ENCODE results near the gene UCN.
"Not testable (repeated sequence)": the region's sequence is repeated elsewhere in the genome, so short reads cannot be mapped to it uniquely, and the experiment has no call there.

Gene UCN

GRCh38 chr2:27281855-27282559 lies 26.2 kb downstream of the UCN start, which contains the start of gene TRIM54:
TRIM54 (plus strand) TSS chr2:27282429; CDS start chr2:27282732, 303 bp downstream.
- DNase-seq = no peak

GRCh38 chr2:27281442-27281841 lies 26.8 kb downstream of the UCN start:
- DNase-seq = no peak

DNA sequence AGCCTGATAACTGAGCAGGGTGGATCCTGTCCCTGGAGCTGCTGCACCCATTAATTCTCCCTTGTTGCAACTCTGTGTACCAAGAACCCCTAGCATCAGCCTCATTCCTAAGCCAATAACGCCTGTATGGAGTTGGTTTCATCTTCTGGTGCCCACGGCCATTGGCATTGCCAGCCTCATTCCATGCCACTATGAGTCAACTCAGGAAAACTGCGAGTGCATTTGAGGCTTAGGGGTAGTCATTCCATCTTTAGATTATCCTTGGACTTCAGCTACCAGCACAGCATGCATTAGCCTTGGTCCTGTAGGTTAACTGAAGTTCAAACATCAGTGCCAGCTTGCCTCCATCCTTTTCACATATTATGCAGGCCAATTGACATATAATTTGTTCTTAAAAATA lies 27.4 kb downstream of the UCN start:
- no peak for DNase-seq

DNA sequence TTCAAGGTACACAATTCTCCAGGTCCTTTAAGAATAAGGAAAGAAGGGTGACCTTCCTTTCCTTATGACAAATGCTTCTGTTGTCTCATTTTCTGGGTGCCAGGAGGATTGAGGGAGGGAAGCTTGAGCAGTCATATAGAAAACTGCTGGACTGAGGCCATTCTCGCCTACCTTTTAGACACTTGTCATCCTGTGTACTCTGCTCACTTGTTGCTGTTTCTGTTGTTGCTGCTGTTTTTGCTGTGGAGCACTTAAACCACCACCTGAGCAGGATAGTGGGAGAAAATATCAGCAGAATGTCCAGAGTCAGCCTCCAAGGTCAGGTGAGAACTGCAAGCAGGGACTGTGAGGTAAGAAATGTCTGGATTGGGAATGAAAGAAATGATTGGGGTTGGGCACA lies 30.2 kb downstream of the UCN start:
- DNase-seq = no peak

DNA sequence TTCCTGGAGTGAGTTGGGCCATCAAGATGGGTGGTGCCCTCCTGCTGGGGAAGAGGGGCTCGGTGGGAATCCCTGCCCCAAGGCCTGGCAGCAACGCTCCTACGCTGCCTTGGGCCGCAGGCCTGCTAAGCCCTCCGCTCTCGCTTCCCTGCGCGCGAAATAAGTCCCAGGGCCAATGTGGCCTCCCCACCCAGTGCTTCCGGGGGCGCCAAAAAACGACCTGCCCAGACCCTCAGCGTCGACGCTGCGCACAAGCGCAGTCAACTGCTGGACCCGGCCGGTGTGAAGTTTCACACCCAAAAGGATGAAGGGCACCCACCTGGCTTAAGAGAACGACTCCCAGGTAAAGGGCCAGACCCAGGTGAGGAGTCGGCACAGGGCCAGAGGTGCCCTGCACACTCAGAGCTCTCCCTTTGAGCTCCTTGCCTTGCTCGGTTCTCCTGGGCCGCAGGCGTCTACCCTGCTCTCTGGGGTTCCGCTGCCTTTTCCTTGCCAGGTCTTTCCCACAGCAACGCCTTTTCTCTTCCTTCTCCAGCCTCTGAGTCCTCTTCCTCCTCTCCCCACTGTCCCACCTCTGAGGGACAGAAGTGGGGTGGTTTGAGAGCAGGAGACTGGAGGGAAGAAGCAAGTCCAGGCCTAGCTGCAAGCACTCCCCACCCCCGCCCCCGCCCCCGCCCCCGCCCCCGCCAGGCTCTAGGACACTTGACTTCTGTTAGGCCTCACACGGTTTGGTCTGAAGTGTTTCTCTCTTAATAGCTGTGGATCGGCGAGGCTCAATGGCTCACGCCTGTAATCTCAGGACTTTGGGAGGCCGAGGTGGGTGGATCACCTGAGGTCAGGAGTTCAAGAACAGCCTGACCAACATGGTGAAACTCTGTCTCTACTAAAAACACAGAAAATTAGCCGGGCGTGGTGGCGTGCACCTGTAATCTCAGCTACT lies 32.8 kb downstream of the UCN start, which contains the start of gene DNAJC5G:
TSS of gene DNAJC5G (plus strand) at position 223 of the 940 bp plus-strand sequence. CDS start 1,296 bp downstream, outside the sequence.
- DNase-seq = no peak

- DNase-seq = not testable (repeated sequence)
These were observed 35.4 kb downstream of the UCN start for GRCh38 chr2:27272537-27273522.

DNA sequence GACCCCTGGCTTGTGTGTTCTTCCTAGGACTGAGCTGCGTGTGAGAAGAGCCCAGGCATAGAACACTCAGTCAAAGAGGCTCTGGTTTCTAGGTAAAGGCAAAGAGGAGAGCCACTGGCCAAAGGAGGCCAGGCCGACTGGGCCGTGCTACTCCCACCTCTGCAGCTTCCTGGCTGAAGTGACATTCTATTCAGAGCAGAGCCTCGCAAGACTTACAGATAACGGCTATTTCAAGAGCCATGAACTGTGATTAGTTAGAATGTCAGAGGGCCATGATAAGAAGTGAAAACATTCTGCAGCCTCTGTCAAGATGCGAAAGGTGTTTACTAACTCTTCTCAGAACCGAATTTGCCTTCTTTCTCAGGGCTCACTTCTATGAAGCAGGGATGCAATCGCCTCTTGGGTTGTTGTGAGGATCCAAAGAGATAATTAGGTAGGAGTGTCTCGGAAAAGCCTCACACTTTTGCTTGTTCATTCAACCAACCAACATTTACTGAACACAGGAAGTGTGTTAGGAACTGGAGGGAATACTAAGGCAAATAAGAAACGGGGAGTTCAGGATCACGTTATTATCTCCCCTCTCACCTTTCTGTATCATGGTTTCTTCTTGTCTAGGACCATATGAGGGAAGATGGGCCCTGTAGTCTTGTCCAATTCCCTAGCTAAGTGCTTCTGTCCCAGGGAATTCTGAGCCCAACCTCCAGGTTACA lies 36.5 kb downstream of the UCN start:
- DNase-seq = no peak

DNA sequence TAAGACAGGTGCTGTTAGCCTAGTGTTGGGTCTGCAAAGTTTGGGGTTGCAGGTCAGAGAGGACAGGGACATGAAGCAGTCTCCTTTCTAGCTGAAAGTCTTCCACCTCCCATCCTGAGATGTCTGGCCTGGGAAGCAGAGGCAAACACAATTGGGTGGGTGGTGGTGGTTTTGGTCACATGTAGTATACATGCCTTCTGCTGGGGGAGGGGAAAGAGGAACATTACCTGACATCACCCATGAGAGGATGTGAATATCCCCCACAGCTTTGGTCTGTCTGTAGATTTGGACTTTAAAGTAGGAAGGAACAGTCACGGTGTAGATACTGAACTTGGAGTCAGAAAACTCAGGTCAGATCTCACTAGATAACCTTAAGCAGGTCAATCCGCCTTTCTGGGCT lies 37.6 kb downstream of the UCN start:
- DNase-seq = no peak

DNA sequence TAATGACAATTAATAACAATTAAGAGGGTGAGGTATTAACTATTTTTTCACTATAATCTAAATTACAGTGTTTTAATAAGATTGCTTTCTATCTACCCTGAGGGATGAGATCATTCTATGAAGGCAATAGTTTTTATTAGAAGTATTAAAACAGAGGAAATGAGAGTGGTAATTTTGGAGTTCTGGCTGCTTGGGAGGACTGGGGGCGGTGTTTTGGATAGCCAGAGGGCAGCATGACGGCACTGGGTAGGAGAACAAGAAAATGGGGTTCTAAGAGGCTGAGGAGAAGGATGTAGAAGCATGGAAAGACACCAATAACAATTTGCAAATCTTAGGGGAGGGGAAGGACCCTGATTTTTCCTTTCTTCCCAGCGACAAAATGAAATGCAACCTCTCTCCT lies 38.1 kb downstream of the UCN start:
- no peak for DNase-seq

- DNase-seq = not testable (repeated sequence)
These were observed 39.9 kb downstream of the UCN start for GRCh38 chr2:27268296-27268695.

DNA sequence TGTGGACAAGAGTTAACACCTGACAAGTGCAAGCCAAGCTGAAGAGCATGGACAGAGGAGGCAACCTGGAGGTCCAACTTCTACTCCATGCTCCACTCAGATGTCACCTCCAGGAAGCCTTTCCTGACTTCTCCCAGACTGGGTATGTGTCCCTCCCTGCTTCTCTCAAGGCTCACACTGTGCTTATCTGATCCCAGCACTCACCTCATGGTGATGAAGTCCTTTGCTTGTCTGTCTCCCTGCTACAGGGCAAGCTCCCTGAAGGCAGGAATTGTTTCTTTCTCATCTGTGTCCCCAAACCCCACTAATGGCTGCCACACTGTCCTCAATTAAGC lies 42.7 kb downstream of the UCN start:
- DNase-seq = no peak

GRCh38 chr2:27264753-27265535 lies 43.3 kb downstream of the UCN start:
- DNase-seq = peak; percentile 77

- DNase-seq = peak; percentile 39
These were observed 43.9 kb downstream of the UCN start for GRCh38 chr2:27264253-27264752.

DNA sequence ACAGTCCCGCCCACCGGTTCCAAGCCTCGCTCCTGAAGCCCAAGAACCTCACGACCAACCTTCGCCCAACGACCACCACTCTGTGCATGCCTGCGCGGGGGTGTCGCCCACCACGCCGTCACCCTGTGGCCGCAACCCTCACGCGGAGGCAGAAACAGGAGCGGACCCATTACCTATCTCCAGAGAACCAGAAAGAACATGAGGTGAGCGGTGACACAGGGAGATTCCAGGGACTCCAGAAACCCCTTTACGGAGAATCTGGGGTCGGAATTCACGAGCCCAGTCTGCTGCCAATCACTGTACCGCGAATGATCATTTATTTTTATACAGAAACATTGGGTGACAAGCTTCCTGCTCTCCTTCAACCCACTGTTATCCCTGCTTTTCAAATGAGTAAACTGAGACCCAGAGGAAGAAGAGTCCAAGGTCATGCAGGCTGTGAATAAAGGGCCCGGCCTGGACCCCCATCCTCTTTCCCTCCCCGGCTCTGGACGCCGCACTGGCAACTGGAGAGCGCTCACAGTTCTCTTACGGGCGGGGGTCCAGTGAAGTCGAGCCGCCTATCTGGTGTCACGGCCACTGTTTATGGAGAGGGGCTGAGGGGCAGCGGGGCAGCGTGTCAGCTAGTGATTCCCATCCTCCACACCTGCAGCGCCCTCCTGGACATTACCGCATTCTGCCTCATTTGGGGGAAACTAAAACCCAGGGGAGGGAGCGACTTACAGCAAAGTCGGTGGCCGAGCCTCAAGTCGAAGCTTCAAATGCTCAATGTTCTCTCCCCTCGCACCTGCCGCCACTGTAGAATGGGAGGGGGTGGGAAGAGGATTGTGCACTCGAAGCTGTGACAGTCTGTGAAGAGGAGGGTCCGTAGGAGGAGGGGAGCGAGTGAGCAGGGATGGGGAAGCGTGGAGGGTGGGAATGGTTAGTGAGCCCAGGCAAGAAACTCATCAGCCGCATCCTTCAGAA lies 44.7 kb downstream of the UCN start:
- DNase-seq = no peak

DNA sequence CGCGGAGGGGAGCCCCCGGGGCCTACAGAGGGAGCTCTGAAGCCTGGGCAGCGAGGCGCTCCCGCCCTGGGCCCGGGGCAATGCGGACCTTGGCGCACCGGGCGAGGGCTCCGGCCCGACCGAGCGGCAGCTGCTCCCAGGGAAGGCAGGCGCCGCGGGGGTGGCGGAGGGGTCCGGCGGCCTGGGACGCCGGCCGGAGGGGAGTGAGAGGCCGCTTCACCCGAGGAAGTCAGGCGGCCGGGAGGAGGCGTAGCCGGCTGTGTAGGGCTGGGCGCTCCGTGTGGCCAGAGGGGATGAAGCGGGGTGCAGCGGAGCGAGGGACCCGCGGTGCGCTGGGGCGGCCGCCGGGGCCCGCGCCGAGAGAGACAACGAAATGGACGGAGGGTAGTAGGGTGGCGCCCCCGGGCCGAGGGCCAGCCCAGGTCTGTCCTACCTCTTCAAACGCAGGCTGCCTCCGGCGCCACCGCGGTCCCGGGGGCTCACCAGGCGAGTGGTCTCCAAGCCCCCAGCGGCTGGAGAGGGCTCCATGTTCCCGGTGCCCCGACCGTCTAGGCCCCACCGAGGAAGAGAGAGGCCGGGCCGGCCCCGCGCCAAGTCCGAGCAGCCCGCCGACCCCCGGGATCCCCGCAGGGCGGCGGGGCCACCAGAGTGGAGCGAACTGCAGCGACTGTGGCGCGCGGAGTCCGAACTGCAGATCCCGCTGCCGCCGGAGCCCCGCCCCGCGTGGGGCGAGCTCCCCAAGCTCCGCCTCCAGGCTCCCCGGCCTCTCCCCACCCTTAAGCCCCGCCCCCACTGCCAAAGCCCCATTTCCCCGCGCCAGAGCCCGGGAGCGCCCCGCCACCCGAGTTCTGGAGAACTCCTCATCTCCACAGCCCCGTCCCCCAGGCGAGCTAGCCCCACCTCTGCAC lies 45.6 kb downstream of the UCN start, which contains the start of gene SLC30A3:
TSS of gene SLC30A3 (minus strand) at position 669 of the 908 bp plus-strand sequence. CDS start at position 528, 141 bp downstream.
- DNase-seq = peak; percentile 83

DNA sequence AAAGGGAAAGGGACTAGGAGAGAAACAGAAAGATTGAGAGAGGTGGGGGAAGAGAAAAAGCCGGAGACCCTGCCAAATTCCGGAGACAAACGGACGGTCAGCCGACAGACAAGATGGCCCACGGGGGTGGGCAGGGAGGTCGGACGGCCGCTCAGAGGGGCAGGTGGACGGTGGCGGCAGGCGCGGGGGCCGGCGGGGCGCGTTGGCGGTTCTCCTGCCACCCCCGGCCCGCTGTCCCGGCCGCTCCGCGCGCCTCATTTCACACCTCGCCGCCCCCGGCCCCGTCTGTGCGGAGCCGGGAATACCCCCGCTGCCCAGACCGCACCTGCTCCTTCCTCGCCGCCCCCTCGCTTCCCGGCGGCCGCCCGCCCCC lies 46.3 kb downstream of the UCN start:
- DNase-seq = no peak

- DNase-seq = no peak
These were observed 46.9 kb downstream of the UCN start for GRCh38 chr2:27261241-27261925.

DNA sequence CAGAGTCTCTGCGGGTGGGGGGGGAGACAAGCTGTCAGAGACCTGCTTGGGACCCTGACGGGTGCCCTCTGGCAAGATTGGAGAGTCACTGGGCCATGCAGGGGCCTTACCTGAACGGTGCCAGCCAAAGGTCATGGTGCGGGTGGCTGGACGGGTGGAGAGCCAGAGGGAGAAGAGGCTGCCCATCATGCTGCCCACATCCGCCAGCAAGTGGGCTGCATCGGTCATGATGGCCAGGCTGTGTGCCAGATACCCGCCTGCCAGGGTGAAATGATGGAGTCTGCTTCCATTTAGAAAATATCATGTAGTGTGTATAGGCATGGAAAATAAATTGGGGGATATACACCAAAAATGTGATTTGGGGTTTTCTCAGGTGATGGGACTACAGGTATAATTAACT lies 50.2 kb downstream of the UCN start:
- DNase-seq = no peak

Measured in stimulated activated CD8-positive, alpha-beta memory T cell treated with anti-CD3 and anti-CD28 coated beads, Interleukin-4, amount 100 ng/mL, for 48 hours (primary cell).